Smooth muscle cell (in vitro differentiated cells): ENCODE measurements around the gene CTSE. TPM values are rescaled to one million over a fixed set of nuclear protein-coding genes. Genes with fewer than 3 reads are reported as not detected.

ENCODE experiments used
- DNase-seq: peaks from one replicate; lab custom pipeline; 2025; ENCODE audit not compliant: unreplicated experiment; lab: John Stamatoyannopoulos, UW
- H2AFZ ChIP-seq: fragments of 200-600 bp; sonication (generic); 2 replicates; pipeline ENCODE4 v1.6.0; 2016; ENCODE audit warnings: antibody characterized with exemption, low read depth, mild to moderate bottlenecking
- H3F3A ChIP-seq: fragments of 200-600 bp; sonication (generic); 2 replicates; pipeline ENCODE4 v1.6.0; 2017; ENCODE audit warnings: antibody characterized with exemption, low read depth
- H3K27ac ChIP-seq: fragments of 200-600 bp; sonication (generic); 2 replicates; pipeline ENCODE4 v1.5.1; 2016; ENCODE audit warnings: low read depth, mild to moderate bottlenecking
- H3K27me3 ChIP-seq: fragments of 200-600 bp; sonication (generic); 2 replicates; pipeline ENCODE4 v1.6.1; 2016; ENCODE audit warnings: low read depth, mild to moderate bottlenecking
- H3K36me3 ChIP-seq: fragments of 200-600 bp; sonication (generic); 2 replicates; pipeline ENCODE4 v1.5.1; 2016; ENCODE audit warnings: low read depth
- H3K4me1 ChIP-seq: fragments of 200-600 bp; sonication (generic); 2 replicates; pipeline ENCODE4 v1.5.1; 2016; ENCODE audit warnings: low read depth
- H3K4me2 ChIP-seq: fragments of 200-600 bp; sonication (generic); 2 replicates; pipeline ENCODE4 v1.6.0; 2016; ENCODE audit warnings: mild to moderate bottlenecking
- H3K4me3 ChIP-seq: fragments of 200-600 bp; sonication (generic); 2 replicates; pipeline ENCODE4 v1.5.1; 2016; ENCODE audit warnings: mild to moderate bottlenecking
- H3K79me2 ChIP-seq: fragments of 200-600 bp; sonication (generic); 2 replicates; pipeline ENCODE4 v1.6.0; 2016; ENCODE audit warnings: low read depth, mild to moderate bottlenecking
- H3K9ac ChIP-seq: fragments of 200-600 bp; sonication (generic); 2 replicates; pipeline ENCODE4 v1.6.0; 2016; ENCODE audit warnings: low read depth
- H3K9me3 ChIP-seq: fragments of 200-600 bp; sonication (generic); replicated peaks from 2 replicates; pipeline ENCODE4 v1.5.1; 2016; ENCODE audit warnings: low read depth
- H4K20me1 ChIP-seq: fragments of 200-600 bp; sonication (generic); 2 replicates; pipeline ENCODE4 v1.6.0; 2016; ENCODE audit warnings: low read depth
- CTCF ChIP-seq: fragments of 200-600 bp; sonication (generic); IDR thresholded peaks from 2 replicates; pipeline ENCODE4 v1.5.1; 2017; ENCODE audit warnings: borderline replicate concordance, mild to moderate bottlenecking, antibody characterized with exemption; ENCODE audit not compliant: insufficient read depth, poor library complexity, severe bottlenecking
- WGBS: methylation state at CpG from one replicate; pipeline ENCODE4 v1.1.7; 2016; ENCODE audit warnings: low lambda C conversion rate; 5-methylcytosine and 5-hydroxymethylcytosine counted together
- polyA plus RNA-seq: library from polyadenylated mRNA; unstranded; fragments of >200 nt; fragmentation: Nextera tagmentation; extraction: Ambion mirVana; gene quantifications from 2 replicates; pipeline ENCODE4 v1.2.1, GENCODE V29; 2016
- total RNA-seq: library from RNA; depleted of rRNA; stranded (reverse); fragments of >200 nt; gene quantifications from 2 replicates; pipeline ENCODE4 v1.2.3, GENCODE V29; 2014

The CTSE gene
- total and polyA plus RNA-seq, 2 experiments from 2014 or later = not detected

GRCh38 chr1:205972081-205972480 lies 51.6 kb downstream of the CTSE start:
- Histone ChIP-seq H3K27me3 (no peaks in the 10 kb centered on the region), H3K27ac (no peak overlapping the region), H3K4me1 (peaks cover 7% of the 10 kb centered on the region), H3K36me3 (no peaks in the 10 kb centered on the region), H3K4me2 (no peak overlapping the region), H3K4me3 (no peak overlapping the region), H3K9ac (no peak overlapping the region), H4K20me1 (no peaks in the 10 kb centered on the region), H2AFZ (no peak overlapping the region), H3K9me3 (no peaks in the 10 kb centered on the region), H3F3A (no peaks in the 10 kb centered on the region), H3K79me2 (no peaks in the 10 kb centered on the region)
- WGBS = 88% methylated on average over 4 of the region's 4 CpGs
- DNase-seq = no peak
- TF ChIP-seq CTCF = no peak

DNA sequence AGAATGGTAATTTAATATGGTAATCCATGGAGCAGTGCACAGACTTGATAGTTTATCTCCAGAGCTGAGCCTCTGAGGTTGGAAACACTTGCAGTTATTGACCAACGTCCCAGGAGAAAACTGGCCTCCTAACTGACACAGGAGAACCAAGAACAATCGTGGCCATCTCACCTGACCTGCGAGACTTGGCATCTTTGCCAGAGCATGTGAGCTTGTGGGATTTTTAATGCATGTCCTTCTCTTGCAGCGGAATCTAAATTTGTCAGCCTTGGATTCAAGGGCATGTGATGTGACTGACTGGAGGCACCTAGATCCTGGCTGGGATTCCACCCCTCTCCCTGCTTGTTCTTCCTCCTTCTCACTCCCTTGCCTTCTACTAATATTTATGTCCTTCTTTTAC lies 52.6 kb downstream of the CTSE start:
- Histone ChIP-seq H3K9ac (no peak overlapping the region), H3K4me2 (no peak overlapping the region), H3K4me3 (no peak overlapping the region), H3K36me3 (no peaks in the 10 kb centered on the region), H3K27ac (no peak overlapping the region), H4K20me1 (no peaks in the 10 kb centered on the region), H3K79me2 (no peaks in the 10 kb centered on the region), H3K4me1 (no peaks in the 10 kb centered on the region), H2AFZ (no peak overlapping the region), H3F3A (no peaks in the 10 kb centered on the region), H3K9me3 (no peaks in the 10 kb centered on the region), H3K27me3 (no peaks in the 10 kb centered on the region)
- no peak for TF ChIP-seq CTCF
- no peak for DNase-seq
- WGBS = 96% methylated on average over 4 of the region's 4 CpGs

DNA sequence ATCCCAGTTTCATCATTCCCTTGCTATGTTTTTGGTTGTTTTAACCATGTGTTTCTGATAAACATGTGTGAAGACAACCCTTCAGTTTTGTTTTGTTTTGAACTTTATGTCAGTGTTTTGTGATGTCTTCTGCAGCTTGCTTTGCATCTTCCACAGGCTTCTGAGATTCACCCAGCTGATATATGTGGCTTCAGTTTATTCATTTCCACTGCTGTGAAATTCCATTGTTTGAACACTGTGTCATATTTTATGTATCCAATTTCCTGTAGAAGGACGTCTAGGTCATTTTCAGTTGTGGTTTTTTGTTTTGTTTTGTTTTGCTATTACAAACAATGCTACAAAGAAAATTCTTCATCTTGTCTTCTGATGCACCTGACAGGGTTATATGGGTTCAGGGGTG lies 53.2 kb downstream of the CTSE start:
- 76% methylated on average over 1 of the region's 1 CpG for WGBS
- H3F3A ChIP-seq = no peaks in the 10 kb centered on the region

More for the DNA sequence above, 53.2 kb downstream of the CTSE start:
- Histone ChIP-seq H3K36me3 (no peaks in the 10 kb centered on the region), H3K79me2 (no peaks in the 10 kb centered on the region), H3K4me1 (no peaks in the 10 kb centered on the region), H4K20me1 (no peaks in the 10 kb centered on the region), H3K4me2 (no peak overlapping the region), H3K27ac (no peak overlapping the region), H3K9ac (no peak overlapping the region), H3K27me3 (no peaks in the 10 kb centered on the region), H3K9me3 (no peaks in the 10 kb centered on the region), H3K4me3 (no peak overlapping the region), H2AFZ (no peak overlapping the region)
- DNase-seq = no peak
- no peak for TF ChIP-seq CTCF
